ENCODE results near the gene CHKB.

CHKB gene

DNA sequence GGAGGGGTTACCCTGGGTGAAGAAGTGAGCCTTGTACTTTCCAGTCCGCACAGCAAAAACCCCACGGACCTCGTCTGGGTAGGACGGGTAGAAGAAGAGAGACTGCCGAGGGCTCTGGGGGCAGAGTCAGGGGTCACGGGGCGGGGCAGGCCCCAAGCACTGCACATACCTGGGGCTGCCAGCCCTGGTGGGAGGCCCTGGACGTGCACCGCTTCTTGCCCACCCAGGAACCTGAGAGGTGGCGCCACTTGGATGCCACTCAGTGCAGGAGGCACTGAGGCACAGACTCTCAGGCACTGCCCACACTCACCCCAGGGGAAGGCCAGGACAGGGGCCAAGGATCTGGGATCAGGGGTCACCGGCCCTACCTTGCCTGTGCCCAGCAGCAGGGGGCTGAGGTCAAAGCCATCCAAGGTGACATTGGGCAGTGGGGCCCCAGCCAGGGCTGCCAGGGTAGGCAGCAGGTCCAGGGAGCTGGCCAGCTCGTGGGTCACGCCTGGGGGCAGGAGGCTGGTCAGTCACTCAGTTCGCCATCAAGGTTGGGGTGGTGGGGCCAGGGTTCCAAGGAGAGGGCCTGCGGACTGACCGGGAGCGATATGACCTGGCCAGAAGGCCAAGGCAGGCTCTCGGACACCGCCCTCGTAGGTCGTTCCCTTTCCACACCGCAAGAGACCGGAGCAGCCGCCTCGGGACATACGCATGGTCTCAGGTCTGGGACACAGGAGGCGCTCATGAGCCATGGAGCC, 43.1 kb upstream of the CHKB start:
- TF ChIP-seq, protein P1, sequence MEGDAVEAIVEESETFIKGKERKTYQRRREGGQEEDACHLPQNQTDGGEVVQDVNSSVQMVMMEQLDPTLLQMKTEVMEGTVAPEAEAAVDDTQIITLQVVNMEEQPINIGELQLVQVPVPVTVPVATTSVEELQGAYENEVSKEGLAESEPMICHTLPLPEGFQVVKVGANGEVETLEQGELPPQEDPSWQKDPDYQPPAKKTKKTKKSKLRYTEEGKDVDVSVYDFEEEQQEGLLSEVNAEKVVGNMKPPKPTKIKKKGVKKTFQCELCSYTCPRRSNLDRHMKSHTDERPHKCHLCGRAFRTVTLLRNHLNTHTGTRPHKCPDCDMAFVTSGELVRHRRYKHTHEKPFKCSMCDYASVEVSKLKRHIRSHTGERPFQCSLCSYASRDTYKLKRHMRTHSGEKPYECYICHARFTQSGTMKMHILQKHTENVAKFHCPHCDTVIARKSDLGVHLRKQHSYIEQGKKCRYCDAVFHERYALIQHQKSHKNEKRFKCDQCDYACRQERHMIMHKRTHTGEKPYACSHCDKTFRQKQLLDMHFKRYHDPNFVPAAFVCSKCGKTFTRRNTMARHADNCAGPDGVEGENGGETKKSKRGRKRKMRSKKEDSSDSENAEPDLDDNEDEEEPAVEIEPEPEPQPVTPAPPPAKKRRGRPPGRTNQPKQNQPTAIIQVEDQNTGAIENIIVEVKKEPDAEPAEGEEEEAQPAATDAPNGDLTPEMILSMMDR (IDR thresholded peaks at IDR 0.05; ENCODE audit: insufficient read depth, low read depth, low read length, missing control alignments) = no peak
- H3K4me3 ChIP-seq (ENCODE audit: low read length) = no peak overlapping the region
- DNase-seq (ENCODE audit: low read depth) = no peak

DNA sequence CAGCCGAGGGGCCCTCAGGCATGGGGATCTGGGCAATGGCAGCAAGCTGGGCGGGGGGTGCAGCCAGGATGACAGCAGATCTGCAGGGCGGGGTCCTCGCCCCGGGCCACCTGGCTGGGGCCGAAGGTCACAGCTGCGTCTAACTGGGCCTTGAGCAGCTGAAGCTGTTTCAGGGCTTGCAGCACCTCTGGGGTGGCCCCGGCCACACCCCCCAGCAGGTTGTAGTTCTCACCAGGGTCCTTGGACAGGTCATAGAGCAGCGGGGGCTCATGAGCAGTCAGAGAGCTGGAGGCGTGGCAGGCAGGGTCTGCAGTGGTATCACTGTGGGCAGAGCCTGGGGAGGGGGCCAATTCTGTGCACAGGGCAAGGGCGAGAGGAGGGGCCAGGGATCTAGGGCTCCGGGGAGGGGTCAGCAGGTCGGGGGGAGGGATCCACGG, 42.5 kb upstream of the CHKB start:
- H3K4me3 ChIP-seq (ENCODE audit: low read length) = no peak overlapping the region
- no peak for DNase-seq (ENCODE audit: low read depth)
- TF ChIP-seq, protein P1 (IDR thresholded peaks at IDR 0.05; ENCODE audit: insufficient read depth, low read depth, low read length, missing control alignments) = no peak

DNA sequence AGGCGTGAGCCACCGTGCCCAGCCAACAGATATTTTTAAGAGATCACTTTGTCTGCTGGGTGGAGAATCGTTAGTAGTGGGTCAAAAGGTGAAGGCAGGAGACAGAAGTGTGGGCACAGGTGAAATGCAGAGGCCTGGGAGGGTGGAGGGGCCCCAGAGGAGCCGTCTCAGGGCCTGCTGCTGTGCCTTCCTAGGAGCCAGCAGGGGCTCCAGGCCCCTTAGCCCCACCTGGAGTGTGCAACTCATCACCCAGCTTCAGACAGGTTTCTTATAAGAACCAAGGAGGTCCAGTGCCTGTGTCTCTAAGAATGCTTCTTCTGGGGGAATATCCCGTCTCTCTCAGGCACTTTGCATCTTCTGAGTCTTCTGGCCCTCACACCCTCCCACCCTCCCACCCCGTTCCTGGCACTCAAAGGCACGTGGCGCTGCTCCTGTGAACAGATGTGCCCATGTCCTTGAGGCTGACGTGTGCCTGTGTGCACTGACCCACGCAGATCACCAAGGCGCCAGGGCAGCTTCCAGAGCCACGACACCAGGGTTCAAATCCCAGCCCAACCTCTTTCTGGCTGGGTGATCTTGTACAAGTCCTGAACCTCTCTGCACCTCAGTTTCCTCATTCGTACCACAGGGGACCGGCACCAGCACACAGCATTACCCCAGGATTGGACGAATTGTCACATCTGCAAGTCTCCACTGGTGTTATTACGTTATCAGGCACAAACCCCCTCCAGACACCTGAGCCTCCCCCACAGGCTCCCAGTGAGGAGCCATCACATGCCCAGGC, 41.9 kb upstream of the CHKB start:
- no peak overlapping the region for H3K4me3 ChIP-seq (ENCODE audit: low read length)
- DNase-seq (ENCODE audit: low read depth) = no peak
- TF ChIP-seq, protein P1 (IDR thresholded peaks at IDR 0.05; ENCODE audit: insufficient read depth, low read depth, low read length, missing control alignments) = no peak

DNA sequence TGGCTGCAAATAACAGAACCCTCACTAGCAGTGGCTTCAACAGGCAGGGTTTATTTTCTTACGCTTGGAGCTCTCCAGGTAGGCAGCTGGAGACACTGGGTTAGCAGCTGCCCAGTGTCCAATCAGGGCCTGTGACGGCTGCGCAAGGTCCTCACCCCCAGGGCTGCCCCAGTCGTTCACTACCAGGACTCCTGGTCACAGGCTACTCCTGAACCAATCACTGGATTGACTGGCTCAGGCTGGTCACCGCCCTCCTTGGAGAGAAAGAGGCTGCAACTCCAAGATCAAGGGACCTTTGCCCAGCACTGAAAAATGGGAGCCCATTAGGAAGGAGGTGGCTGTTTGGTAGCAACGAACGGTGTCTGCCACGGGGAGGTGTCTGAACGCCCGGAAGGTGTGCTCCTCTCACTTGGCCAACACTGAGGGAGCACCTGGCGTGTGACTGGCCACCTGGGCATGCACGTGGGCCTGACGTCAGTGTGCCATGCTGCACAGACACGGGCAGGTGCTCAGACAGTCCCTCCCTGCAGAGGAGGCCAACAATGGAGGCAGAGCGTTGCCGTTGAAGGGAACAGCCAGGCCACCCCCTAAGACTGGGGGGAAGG, 40.2 kb upstream of the CHKB start:
- no peak overlapping the region for H3K4me3 ChIP-seq (ENCODE audit: low read length)

DNA sequence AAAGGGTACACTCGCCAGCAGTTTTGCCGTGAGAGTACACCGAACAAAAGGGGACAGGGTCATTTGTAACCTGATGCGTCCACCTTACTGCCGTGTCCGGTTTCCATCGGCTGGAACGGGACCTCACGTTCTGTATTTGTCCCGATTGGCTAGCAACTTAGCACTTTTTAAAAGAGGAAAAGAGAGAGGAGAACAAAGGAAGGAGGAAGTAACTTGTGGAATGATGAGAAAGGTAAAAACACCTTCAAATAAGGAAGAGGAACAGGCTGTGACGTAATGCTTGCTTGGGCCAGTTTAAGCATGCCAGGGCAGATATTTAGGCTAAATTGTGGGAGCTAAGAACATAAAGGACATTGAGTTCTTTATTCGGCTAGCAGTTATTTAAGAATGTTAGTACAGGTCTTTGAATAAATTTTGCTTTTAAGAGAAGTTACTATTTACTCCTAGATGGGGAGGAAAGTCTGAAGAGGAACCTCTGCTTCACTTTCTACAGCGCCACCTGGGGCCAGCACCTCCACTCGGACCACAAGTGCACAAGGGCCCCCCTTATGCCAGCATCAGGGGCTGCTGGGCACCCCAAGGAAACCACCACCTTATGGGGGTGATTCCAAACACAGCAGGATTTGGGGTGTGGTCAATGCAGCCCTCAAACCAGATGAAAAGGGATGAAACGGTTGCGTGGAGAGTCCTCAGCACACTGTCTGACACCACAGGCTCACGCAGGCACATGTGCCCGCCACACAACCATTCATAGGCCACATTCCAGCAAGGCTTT, 39.5 kb upstream of the CHKB start:
- TF ChIP-seq, protein P1 (IDR thresholded peaks at IDR 0.05; ENCODE audit: insufficient read depth, low read depth, low read length, missing control alignments) = peak; percentile 36
- peak overlapping the region; percentile 39 for H3K4me3 ChIP-seq (ENCODE audit: low read length)
- peak; percentile 58 for DNase-seq (ENCODE audit: low read depth)

More for the DNA sequence above, 40.2 kb upstream of the CHKB start:
- DNase-seq (ENCODE audit: low read depth) = peak; percentile 70
- TF ChIP-seq, protein P1 (IDR thresholded peaks at IDR 0.05; ENCODE audit: insufficient read depth, low read depth, low read length, missing control alignments) = peak; percentile 19

DNA sequence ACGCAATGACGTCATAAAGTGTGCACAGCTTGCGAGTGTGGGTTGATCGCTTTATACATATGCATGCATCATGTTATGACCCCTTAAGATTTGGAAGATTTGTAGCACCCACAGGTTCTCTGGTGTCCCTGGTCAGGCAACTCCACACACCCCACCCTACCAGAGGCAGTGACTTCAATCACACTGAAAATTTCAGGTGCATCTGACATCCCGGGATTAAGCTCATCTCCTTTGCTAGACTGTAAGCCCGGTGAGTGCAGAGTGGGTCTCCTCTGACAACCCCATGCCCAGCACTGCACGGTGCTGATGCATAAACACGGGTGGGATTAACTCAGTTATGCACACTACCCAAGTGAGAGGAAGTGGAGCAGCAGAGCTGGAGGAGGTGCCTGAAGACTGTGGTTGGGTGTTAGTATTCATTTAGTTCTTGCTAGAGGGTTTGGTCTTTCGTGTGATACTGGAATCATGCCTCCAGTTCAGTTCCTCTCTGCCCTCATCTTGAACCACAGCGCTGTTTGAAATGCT, 38.8 kb upstream of the CHKB start:
- TF ChIP-seq, protein P1 (IDR thresholded peaks at IDR 0.05; ENCODE audit: insufficient read depth, low read depth, low read length, missing control alignments) = no peak
- DNase-seq (ENCODE audit: low read depth) = no peak
- H3K4me3 ChIP-seq (ENCODE audit: low read length) = peak overlapping the region; percentile 39

Data from epithelial cell of esophagus (primary cell).